ENCODE results near the gene KCND3. TPM values are rescaled to one million over a fixed set of nuclear protein-coding genes. Genes with fewer than 3 reads are reported as not detected.

Gene KCND3
- total RNA-seq, 4 donors from 2014 or later, result 1.0 to 6.9 (median 3.9) TPM

DNA sequence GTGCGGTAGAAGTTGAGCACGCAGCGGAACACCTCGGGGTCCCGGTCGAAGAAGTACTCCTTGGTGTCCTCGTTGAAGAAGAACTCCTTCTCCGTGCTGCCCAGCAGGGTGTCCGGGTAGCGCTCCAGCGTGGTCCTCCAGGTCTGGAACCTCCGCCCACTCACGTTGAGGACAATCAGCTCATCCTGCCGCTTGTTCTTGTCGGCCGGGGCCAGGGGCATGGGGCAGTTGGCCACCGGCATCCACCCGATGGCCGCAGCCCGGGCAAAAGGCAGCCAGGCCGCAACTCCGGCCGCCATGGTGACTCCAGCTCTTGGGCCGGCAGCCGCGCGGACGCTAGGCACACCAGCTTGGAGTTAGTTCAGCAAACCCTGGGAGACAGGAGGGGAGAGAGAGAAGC, 7.0 kb downstream of the KCND3 start:
- no peaks in the 10 kb centered on the region for H3K27me3 ChIP-seq
- peaks cover 0 to 4% (median 0%) of the 10 kb centered on the region in 3 donors for H3K36me3 ChIP-seq
- no peaks in the 10 kb centered on the region for H3K4me1 ChIP-seq
- DNase-seq (ENCODE audit: low spot score in 2 of 2), result no peak
- WGBS, 2 donors, result 90 to 97% methylated on average over 28 of the region's 28 CpGs
- no peak overlapping the region for H3K27ac ChIP-seq
- no peak for TF ChIP-seq POLR2A (IDR thresholded peaks at IDR 0.05)
- TF ChIP-seq, protein P1, sequence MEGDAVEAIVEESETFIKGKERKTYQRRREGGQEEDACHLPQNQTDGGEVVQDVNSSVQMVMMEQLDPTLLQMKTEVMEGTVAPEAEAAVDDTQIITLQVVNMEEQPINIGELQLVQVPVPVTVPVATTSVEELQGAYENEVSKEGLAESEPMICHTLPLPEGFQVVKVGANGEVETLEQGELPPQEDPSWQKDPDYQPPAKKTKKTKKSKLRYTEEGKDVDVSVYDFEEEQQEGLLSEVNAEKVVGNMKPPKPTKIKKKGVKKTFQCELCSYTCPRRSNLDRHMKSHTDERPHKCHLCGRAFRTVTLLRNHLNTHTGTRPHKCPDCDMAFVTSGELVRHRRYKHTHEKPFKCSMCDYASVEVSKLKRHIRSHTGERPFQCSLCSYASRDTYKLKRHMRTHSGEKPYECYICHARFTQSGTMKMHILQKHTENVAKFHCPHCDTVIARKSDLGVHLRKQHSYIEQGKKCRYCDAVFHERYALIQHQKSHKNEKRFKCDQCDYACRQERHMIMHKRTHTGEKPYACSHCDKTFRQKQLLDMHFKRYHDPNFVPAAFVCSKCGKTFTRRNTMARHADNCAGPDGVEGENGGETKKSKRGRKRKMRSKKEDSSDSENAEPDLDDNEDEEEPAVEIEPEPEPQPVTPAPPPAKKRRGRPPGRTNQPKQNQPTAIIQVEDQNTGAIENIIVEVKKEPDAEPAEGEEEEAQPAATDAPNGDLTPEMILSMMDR (IDR thresholded peaks at IDR 0.05), result no peak
- TF ChIP-seq EP300 (IDR thresholded peaks at IDR 0.05), result no peak
- H3K4me3 ChIP-seq, result no peak overlapping the region
- H3K9me3 ChIP-seq, result no peaks in the 10 kb centered on the region

DNA sequence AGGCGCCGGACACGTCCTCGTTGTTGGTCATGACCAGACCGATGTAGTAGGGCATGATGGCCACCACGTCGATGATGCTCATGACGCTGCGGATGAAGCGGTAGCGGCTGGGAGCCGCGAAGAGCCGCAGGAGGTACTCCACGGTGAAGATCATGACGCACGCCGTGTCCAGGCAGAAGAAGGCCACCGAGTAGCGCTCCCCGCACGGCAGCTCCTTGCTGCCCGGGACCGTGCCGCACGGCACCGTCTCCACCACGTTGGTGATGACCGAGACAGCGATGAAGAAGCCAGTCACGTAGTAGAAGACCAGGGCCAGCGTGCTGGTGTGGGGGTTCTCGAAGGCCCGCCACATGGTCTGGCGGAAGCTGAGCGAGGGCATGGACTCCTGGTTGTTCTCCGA, 7.6 kb downstream of the KCND3 start:
- H3K9me3 ChIP-seq, result no peaks in the 10 kb centered on the region
- H3K4me3 ChIP-seq, result no peak overlapping the region
- no peaks in the 10 kb centered on the region for H3K4me1 ChIP-seq
- TF ChIP-seq POLR2A (IDR thresholded peaks at IDR 0.05) (no peak), EP300 (IDR thresholded peaks at IDR 0.05) (no peak)
- TF ChIP-seq, protein P1 (IDR thresholded peaks at IDR 0.05), result no peak
- WGBS, 2 donors, result 93 to 94% methylated on average over 34 to 37 of the region's 37 CpGs
- no peak for DNase-seq (ENCODE audit: low spot score in 2 of 2)
- H3K36me3 ChIP-seq, result peaks cover 0 to 4% (median 0%) of the 10 kb centered on the region in 3 donors
- no peak overlapping the region for H3K27ac ChIP-seq
- H3K27me3 ChIP-seq, result no peaks in the 10 kb centered on the region

DNA sequence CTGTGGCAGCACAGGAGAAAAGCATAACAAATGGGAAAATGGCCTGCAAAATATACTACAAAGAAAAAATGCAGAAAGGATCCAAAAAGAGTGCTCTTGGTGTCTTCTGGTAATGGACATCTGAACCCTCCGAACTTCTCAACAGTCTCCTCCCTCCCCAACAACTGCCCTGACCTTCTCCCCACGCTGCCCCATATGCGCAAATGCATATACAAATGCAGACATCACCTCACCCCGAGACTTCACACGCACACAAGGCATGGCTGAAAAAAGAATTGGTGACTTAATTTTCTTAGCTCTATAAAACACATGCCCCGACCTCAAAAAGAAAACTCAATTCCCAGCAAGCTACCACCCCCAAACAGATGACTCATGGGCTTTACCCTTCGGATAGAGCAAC, 8.4 kb downstream of the KCND3 start:
- Histone ChIP-seq H3K9me3 (no peaks in the 10 kb centered on the region), H3K27ac (no peak overlapping the region), H3K36me3 (peaks cover 0 to 4% (median 0%) of the 10 kb centered on the region in 3 donors), H3K4me1 (no peaks in the 10 kb centered on the region), H3K4me3 (no peak overlapping the region), H3K27me3 (no peaks in the 10 kb centered on the region)
- WGBS, 2 donors, result 50 to 58% methylated on average over 7 of the region's 7 CpGs
- TF ChIP-seq, protein P1 (IDR thresholded peaks at IDR 0.05), result no peak
- TF ChIP-seq EP300 (IDR thresholded peaks at IDR 0.05) (no peak), POLR2A (IDR thresholded peaks at IDR 0.05) (no peak)
- no peak for DNase-seq (ENCODE audit: low spot score in 2 of 2)

DNA sequence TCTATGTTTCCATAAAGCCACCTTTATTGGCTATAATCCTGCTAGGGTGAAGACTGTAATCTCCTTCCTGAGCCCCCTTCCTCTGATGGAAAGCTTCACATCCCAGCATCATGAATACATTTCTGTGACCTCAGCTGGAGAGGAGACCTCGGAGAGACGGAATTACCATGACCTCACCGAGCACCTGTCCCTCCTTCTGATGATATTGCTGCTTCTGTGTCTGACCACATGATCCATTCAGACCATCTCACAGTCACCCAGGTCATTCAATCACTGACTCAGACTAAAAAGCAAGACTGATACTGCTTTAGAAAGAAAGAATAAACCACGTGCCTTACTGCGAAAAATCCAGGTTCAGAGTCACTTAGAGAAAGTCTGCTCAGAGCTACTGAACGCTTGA, 8.8 kb downstream of the KCND3 start:
- Histone ChIP-seq H3K27me3 (no peaks in the 10 kb centered on the region), H3K27ac (no peak overlapping the region), H3K9me3 (no peaks in the 10 kb centered on the region), H3K36me3 (peaks cover 0 to 4% (median 0%) of the 10 kb centered on the region in 3 donors), H3K4me1 (no peaks in the 10 kb centered on the region), H3K4me3 (no peak overlapping the region)
- WGBS, 2 donors, result 66 to 75% methylated on average over 6 of the region's 6 CpGs
- no peak for DNase-seq (ENCODE audit: low spot score in 2 of 2)
- TF ChIP-seq, protein P1 (IDR thresholded peaks at IDR 0.05), result no peak
- TF ChIP-seq POLR2A (IDR thresholded peaks at IDR 0.05) (no peak), EP300 (IDR thresholded peaks at IDR 0.05) (no peak)

DNA sequence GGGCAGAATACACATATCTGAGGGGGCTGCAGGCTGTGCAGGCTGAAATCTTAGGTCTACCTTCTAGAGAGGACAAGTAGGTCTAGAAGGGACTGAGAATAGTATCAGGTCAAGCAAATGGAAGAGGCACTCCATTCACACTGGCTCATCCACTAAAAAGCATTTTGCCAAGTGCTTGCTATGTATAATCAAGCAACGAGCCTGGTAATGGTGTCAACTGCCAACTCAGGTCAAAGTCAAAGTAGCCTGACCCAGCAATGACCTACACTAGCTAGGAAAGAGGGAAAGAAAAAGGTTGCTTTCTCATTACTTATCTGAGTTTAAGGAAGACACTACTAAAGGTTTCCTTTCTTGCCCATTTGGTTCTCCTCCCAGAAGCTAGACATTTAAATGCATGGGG, 10.8 kb downstream of the KCND3 start:
- DNase-seq (ENCODE audit: low spot score in 2 of 2), result no peak
- WGBS, 2 donors, result 22 to 34% methylated on average over 1 of the region's 1 CpG
- Histone ChIP-seq H3K27me3 (no peaks in the 10 kb centered on the region), H3K27ac (no peak overlapping the region), H3K9me3 (no peaks in the 10 kb centered on the region), H3K4me1 (no peaks in the 10 kb centered on the region), H3K36me3 (peaks cover 0 to 4% (median 0%) of the 10 kb centered on the region in 3 donors), H3K4me3 (no peak overlapping the region)
- TF ChIP-seq, protein P1 (IDR thresholded peaks at IDR 0.05), result no peak
- TF ChIP-seq EP300 (IDR thresholded peaks at IDR 0.05) (no peak), POLR2A (IDR thresholded peaks at IDR 0.05) (no peak)

Data from tibial nerve (tissue), 4 donors.